GM19023 (cell line): ENCODE measurements around the gene SWT1.
"Not testable (repeated sequence)": the region's sequence is repeated elsewhere in the genome, so short reads cannot be mapped to it uniquely, and the experiment has no call there.

Experiments
- ATAC-seq: cut with Tn5 transposase; IDR thresholded peaks from one replicate; pipeline ENCODE4 v1.9.1; 2021; ENCODE audit warnings: mild to moderate bottlenecking, moderate library complexity; ENCODE audit not compliant: unreplicated experiment

Gene SWT1

GRCh38 chr1:185245466-185245865, 88.5 kb downstream of the SWT1 start:
- ATAC-seq, result no peak

- ATAC-seq, result no peak
These were observed 92.6 kb downstream of the SWT1 start for GRCh38 chr1:185249563-185249962.

GRCh38 chr1:185250063-185250462, 93.1 kb downstream of the SWT1 start:
- no peak for ATAC-seq

- not testable (repeated sequence) for ATAC-seq
These were observed 95.0 kb downstream of the SWT1 start for GRCh38 chr1:185251928-185252327.

GRCh38 chr1:185252404-185252803, 95.4 kb downstream of the SWT1 start:
- not testable (repeated sequence) for ATAC-seq

GRCh38 chr1:185255595-185255994, 98.6 kb downstream of the SWT1 start:
- not testable (repeated sequence) for ATAC-seq

GRCh38 chr1:185257116-185257949, 100.4 kb downstream of the SWT1 start:
- not testable (repeated sequence) for ATAC-seq

GRCh38 chr1:185257950-185258208, 100.9 kb downstream of the SWT1 start:
- ATAC-seq, result no peak

- no peak for ATAC-seq
These were observed 101.7 kb downstream of the SWT1 start for GRCh38 chr1:185258676-185259075.

GRCh38 chr1:185260611-185261010, 103.6 kb downstream of the SWT1 start:
- ATAC-seq, result no peak

- no peak for ATAC-seq
These were observed 105.2 kb downstream of the SWT1 start for GRCh38 chr1:185262151-185262550.

- no peak for ATAC-seq
These were observed 106.3 kb downstream of the SWT1 start for GRCh38 chr1:185263292-185263691.

- ATAC-seq, result no peak
These were observed 106.8 kb downstream of the SWT1 start for GRCh38 chr1:185263780-185264179.

GRCh38 chr1:185265314-185265713, 108.3 kb downstream of the SWT1 start:
- no peak for ATAC-seq

- ATAC-seq, result no peak
These were observed 110.3 kb downstream of the SWT1 start for GRCh38 chr1:185267301-185267700.

GRCh38 chr1:185267701-185268100, 110.7 kb downstream of the SWT1 start:
- no peak for ATAC-seq

- no peak for ATAC-seq
These were observed 111.4 kb downstream of the SWT1 start for GRCh38 chr1:185268352-185268751.

- no peak for ATAC-seq
These were observed 115.0 kb downstream of the SWT1 start for GRCh38 chr1:185271921-185272320.

GRCh38 chr1:185279571-185279970, 122.6 kb downstream of the SWT1 start:
- no peak for ATAC-seq

GRCh38 chr1:185280589-185280988, 123.6 kb downstream of the SWT1 start:
- ATAC-seq, result no peak

- peak; percentile 90 for ATAC-seq
These were observed 124.3 kb downstream of the SWT1 start for GRCh38 chr1:185281245-185281644.

- no peak for ATAC-seq
These were observed 127.1 kb downstream of the SWT1 start for GRCh38 chr1:185284116-185284515.
